ENCODE data around the gene NR6A1.

The NR6A1 gene

GRCh38 chr9:124477648-124478285 is 293.3 kb downstream of the NR6A1 start:
- DNase-seq (ENCODE audit: low read depth in 2 of 3, low spot score in 2 of 3): no peak

GRCh38 chr9:124477211-124477647 is 293.9 kb downstream of the NR6A1 start:
- no peak for DNase-seq (ENCODE audit: low read depth in 2 of 3, low spot score in 2 of 3)

- no peak for DNase-seq (ENCODE audit: low read depth in 2 of 3, low spot score in 2 of 3)
Observed at GRCh38 chr9:124475868-124476690, 295.0 kb downstream of the NR6A1 start.

GRCh38 chr9:124475158-124475867 is 295.8 kb downstream of the NR6A1 start:
- no peak for DNase-seq (ENCODE audit: low read depth in 2 of 3, low spot score in 2 of 3)

- DNase-seq (ENCODE audit: low read depth in 2 of 3, low spot score in 2 of 3): no peak
Observed at GRCh38 chr9:124474151-124474550, 297.0 kb downstream of the NR6A1 start.

GRCh38 chr9:124473310-124473709 is 297.8 kb downstream of the NR6A1 start:
- DNase-seq (ENCODE audit: low read depth in 2 of 3, low spot score in 2 of 3): no peak

- DNase-seq (ENCODE audit: low read depth in 2 of 3, low spot score in 2 of 3): no peak
Observed at GRCh38 chr9:124472770-124473169, 298.3 kb downstream of the NR6A1 start.

GRCh38 chr9:124471761-124472160 is 299.4 kb downstream of the NR6A1 start:
- DNase-seq (ENCODE audit: low read depth in 2 of 3, low spot score in 2 of 3): no peak

- DNase-seq (ENCODE audit: low read depth in 2 of 3, low spot score in 2 of 3): no peak
Observed at GRCh38 chr9:124470726-124471125, 300.4 kb downstream of the NR6A1 start.

- no peak for DNase-seq (ENCODE audit: low read depth in 2 of 3, low spot score in 2 of 3)
Observed at GRCh38 chr9:124470306-124470705, 300.8 kb downstream of the NR6A1 start.

GRCh38 chr9:124469011-124469832 is 301.9 kb downstream of the NR6A1 start:
- DNase-seq (ENCODE audit: low read depth in 2 of 3, low spot score in 2 of 3): no peak

GRCh38 chr9:124468061-124468740 is 302.9 kb downstream of the NR6A1 start:
- DNase-seq (ENCODE audit: low read depth in 2 of 3, low spot score in 2 of 3): no peak

- no peak for DNase-seq (ENCODE audit: low read depth in 2 of 3, low spot score in 2 of 3)
Observed at GRCh38 chr9:124467410-124468060, 303.6 kb downstream of the NR6A1 start.

Data from activated CD8-positive, alpha-beta memory T cell treated with anti-CD3 and anti-CD28 coated beads for 48 hours (primary cell).